Esophagus squamous epithelium (tissue), 4 donors: Measurements from ENCODE around the gene RSL1D1.

Experiments used
- POLR2A ChIP-seq, 4 donors: fragments of 450-650 bp; IDR thresholded peaks; one replicate each; pipeline ENCODE4 v1.6.1; 2017; ENCODE audit warnings: antibody characterized with exemption in 4 of 4, mild to moderate bottlenecking in 4 of 4, moderate library complexity in 3 of 4
- TF ChIP-seq, protein P1 (sequence below), 6 experiments: fragments of 450-650 bp in 4 of 6; fragments of 200-600 bp in 2 of 6; sonication (generic) in 2 of 6; IDR thresholded peaks; one replicate each; pipeline ENCODE4 v1.5.1; 2016 to 2019; ENCODE audit warnings: antibody characterized with exemption in 6 of 6, mild to moderate bottlenecking in 4 of 6, moderate library complexity in 4 of 6

DNA sequence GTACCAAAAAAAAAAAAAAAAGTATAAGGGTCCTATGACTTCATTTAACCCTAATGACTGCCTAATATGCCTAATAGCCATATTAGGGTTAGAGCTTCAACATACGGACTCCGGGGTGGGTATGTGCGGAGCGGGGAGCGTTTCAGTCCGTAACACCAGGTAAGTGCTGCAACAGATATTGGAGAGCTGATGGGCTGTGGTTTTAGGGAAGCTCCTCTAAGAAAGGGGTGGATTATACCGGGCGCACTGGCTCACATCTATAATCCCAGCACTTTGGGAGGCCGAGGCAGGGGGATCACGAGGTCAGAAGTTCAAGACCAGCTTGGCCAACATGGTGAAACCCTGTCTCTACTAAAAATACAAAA, 52.3 kb downstream of the RSL1D1 start:
- TF ChIP-seq, protein P1, sequence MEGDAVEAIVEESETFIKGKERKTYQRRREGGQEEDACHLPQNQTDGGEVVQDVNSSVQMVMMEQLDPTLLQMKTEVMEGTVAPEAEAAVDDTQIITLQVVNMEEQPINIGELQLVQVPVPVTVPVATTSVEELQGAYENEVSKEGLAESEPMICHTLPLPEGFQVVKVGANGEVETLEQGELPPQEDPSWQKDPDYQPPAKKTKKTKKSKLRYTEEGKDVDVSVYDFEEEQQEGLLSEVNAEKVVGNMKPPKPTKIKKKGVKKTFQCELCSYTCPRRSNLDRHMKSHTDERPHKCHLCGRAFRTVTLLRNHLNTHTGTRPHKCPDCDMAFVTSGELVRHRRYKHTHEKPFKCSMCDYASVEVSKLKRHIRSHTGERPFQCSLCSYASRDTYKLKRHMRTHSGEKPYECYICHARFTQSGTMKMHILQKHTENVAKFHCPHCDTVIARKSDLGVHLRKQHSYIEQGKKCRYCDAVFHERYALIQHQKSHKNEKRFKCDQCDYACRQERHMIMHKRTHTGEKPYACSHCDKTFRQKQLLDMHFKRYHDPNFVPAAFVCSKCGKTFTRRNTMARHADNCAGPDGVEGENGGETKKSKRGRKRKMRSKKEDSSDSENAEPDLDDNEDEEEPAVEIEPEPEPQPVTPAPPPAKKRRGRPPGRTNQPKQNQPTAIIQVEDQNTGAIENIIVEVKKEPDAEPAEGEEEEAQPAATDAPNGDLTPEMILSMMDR (IDR thresholded peaks at IDR 0.05): no peak
- no peak for TF ChIP-seq POLR2A (IDR thresholded peaks at IDR 0.05)
